BE2C (cell line): ENCODE data around the gene AZIN2.
"Not testable (repeated sequence)": the region's sequence is repeated elsewhere in the genome, so short reads cannot be mapped to it uniquely, and the experiment has no call there.

Experiments used
- DNase-seq: peaks from one replicate; pipeline ENCODE4 v3.0.0-alpha.2; 2020
- H3K27me3 ChIP-seq: fragments of 250-450 bp; sonication (Bioruptor Pico); 2 replicates; pipeline ENCODE4 v1.5.1; 2020; ENCODE audit warnings: mild to moderate bottlenecking
- H3K36me3 ChIP-seq: fragments of 250-450 bp; sonication (Bioruptor Pico); 2 replicates; pipeline ENCODE4 v1.5.1; 2020; ENCODE audit warnings: mild to moderate bottlenecking
- H3K4me1 ChIP-seq: fragments of 250-450 bp; sonication (Bioruptor Pico); 2 replicates; pipeline ENCODE4 v1.5.1; 2020
- H3K4me3 ChIP-seq: 2 replicates; pipeline ENCODE4 v1.5.1; 2011; ENCODE audit warnings: low read depth, low read length
- H3K9me3 ChIP-seq: fragments of 250-450 bp; sonication (Bioruptor Pico); 2 replicates; pipeline ENCODE4 v1.5.1; 2020
- CTCF ChIP-seq: IDR thresholded peaks from 2 replicates; pipeline ENCODE4 v1.5.1; 2012; ENCODE audit warnings: mild to moderate bottlenecking, low read depth, low read length

Gene AZIN2

GRCh38 chr1:33065301-33065700, 15.7 kb upstream of the AZIN2 start:
- no peak for TF ChIP-seq CTCF
- no peak overlapping the region for H3K4me3 ChIP-seq
- H3K36me3 ChIP-seq: no peaks in the 10 kb centered on the region
- no peaks in the 10 kb centered on the region for H3K4me1 ChIP-seq
- no peaks in the 10 kb centered on the region for H3K27me3 ChIP-seq
- DNase-seq: no peak
- H3K9me3 ChIP-seq: no peaks in the 10 kb centered on the region

GRCh38 chr1:33066477-33066876, 14.5 kb upstream of the AZIN2 start:
- not testable (repeated sequence) for DNase-seq, H3K4me3 ChIP-seq

GRCh38 chr1:33068108-33068507, 12.8 kb upstream of the AZIN2 start:
- DNase-seq, H3K36me3 ChIP-seq, H3K27me3 ChIP-seq, H3K4me3 ChIP-seq, H3K4me1 ChIP-seq, H3K9me3 ChIP-seq: not testable (repeated sequence)

More at GRCh38 chr1:33066477-33066876, 14.5 kb upstream of the AZIN2 start:
- H3K36me3 ChIP-seq, H3K4me1 ChIP-seq, H3K9me3 ChIP-seq, H3K27me3 ChIP-seq: not testable (repeated sequence)

GRCh38 chr1:33070628-33071027, 10.3 kb upstream of the AZIN2 start:
- Histone ChIP-seq H3K4me3 (no peak overlapping the region), H3K36me3 (no peaks in the 10 kb centered on the region), H3K27me3 (no peaks in the 10 kb centered on the region), H3K9me3 (no peaks in the 10 kb centered on the region), H3K4me1 (no peaks in the 10 kb centered on the region)
- TF ChIP-seq CTCF: no peak
- DNase-seq: no peak

- TF ChIP-seq CTCF: no peak
- Histone ChIP-seq H3K36me3 (no peaks in the 10 kb centered on the region), H3K4me3 (no peak overlapping the region), H3K4me1 (no peaks in the 10 kb centered on the region), H3K27me3 (no peaks in the 10 kb centered on the region), H3K9me3 (no peaks in the 10 kb centered on the region)
- no peak for DNase-seq
These were observed 8.2 kb upstream of the AZIN2 start for GRCh38 chr1:33072707-33073106.

GRCh38 chr1:33074193-33074945, 6.6 kb upstream of the AZIN2 start:
- TF ChIP-seq CTCF: no peak
- H3K9me3 ChIP-seq: no peaks in the 10 kb centered on the region
- H3K4me1 ChIP-seq: no peaks in the 10 kb centered on the region
- no peak overlapping the region for H3K4me3 ChIP-seq
- H3K36me3 ChIP-seq: no peaks in the 10 kb centered on the region
- no peak for DNase-seq
- no peaks in the 10 kb centered on the region for H3K27me3 ChIP-seq

GRCh38 chr1:33078030-33078591, 2.8 kb upstream of the AZIN2 start:
- H3K4me3 ChIP-seq: no peak overlapping the region
- peaks cover 13% of the 10 kb centered on the region for H3K27me3 ChIP-seq
- H3K9me3 ChIP-seq: no peaks in the 10 kb centered on the region
- H3K36me3 ChIP-seq: no peaks in the 10 kb centered on the region
- H3K4me1 ChIP-seq: no peaks in the 10 kb centered on the region
- no peak for TF ChIP-seq CTCF
- no peak for DNase-seq
